Activated naive CD8-positive, alpha-beta T cell treated with anti-CD3 and anti-CD28 coated beads, Interleukin-2, amount 50 U/mL, for 24 hours (primary cell): ENCODE results near the gene ASF1B.
"Not testable (repeated sequence)": the region's sequence is repeated elsewhere in the genome, so short reads cannot be mapped to it uniquely, and the experiment has no call there.

Experiments used
- ATAC-seq: fragments of 150-1000 bp; cut with Tn5 transposase; one replicate; pipeline ENCODE4 v1.10.0; 2021
- DNase-seq: peaks from one replicate; pipeline ENCODE4 v3.0.0; 2021
- H3K27ac Mint-ChIP-seq: one replicate; pipeline ENCODE4 v1.8.0; 2021; ENCODE audit warnings: mild to moderate bottlenecking, mixed read lengths
- H3K27me3 Mint-ChIP-seq: one replicate; pipeline ENCODE4 v1.8.0; 2021; ENCODE audit warnings: mixed read lengths
- H3K36me3 Mint-ChIP-seq: one replicate; pipeline ENCODE4 v1.8.0; 2021; ENCODE audit warnings: low read depth, mixed read lengths
- H3K4me1 Mint-ChIP-seq: one replicate; pipeline ENCODE4 v1.8.0; 2021; ENCODE audit warnings: mixed read lengths
- H3K4me3 Mint-ChIP-seq: one replicate; pipeline ENCODE4 v1.8.0; 2021; ENCODE audit warnings: mild to moderate bottlenecking, moderate library complexity, mixed read lengths
- H3K9me3 Mint-ChIP-seq: one replicate; pipeline ENCODE4 v1.8.0; 2021; ENCODE audit warnings: mixed read lengths

Gene ASF1B

DNA sequence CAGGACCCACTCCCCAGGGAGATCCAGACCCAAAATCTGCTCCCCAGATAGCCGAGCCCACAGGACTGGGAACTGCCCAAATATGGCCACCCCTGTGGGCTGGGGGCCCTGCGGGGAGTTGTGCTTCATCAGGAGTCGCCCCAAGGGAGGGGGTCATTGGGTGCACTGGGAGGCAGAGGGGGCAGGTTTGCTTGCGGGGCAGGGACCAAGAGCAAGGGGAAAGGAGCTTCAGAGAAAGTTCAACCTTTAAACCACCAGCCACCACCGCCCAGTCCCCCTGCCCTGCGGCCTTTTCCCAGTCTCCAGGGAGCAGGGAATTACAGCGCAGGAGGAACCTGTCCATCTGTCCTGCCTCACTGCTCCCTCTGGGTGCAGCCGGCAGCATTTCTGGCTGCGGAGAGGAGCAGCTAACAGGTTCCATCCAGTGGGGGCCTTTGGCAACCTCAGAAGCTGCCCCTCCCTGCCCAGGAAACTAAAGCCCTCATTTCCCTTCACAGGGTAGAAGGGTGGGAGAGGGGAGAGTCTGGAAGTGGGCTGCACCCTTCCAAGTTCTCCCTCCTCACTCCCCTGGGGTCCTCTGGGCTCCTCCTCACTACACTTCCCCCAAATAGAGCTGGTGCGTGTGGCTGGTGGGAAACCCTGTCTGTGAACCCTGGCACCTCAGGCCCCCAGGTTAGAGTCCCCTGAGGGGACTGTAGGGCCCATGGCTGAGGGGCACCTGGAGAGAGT is 13.8 kb upstream of the ASF1B start:
- H3K27ac Mint-ChIP-seq, result peak overlapping the region; percentile 93
- no peak for ATAC-seq
- H3K4me1 Mint-ChIP-seq, result peaks cover 30% of the 10 kb centered on the region

DNA sequence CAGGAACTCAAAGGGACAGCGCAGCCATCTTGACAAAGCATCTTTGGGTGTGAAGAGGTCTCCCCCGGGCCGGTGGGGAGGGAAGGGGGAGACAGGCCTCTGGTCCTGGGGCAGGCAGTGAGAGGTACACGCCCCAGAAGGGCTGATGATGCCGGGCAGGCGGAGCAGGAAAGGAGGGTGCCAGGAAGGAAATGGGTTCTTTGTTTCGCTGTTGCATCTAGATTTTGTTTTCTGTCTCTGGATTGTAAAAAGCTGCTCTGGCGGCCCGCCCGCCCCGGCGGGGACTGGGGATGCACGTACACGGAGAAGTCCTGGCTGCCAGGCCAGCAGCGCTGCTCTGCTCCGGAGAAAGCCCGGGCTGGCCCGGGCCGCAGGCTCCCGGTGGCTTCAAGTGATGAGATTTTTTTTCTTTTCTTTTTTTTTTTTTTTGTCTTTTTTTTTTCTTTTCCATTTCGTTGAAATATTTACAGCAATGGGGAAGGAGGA is 13.2 kb upstream of the ASF1B start:
- peak overlapping the region; percentile 93 for H3K27ac Mint-ChIP-seq
- H3K9me3 Mint-ChIP-seq, result no peaks in the 10 kb centered on the region
- peaks cover 30% of the 10 kb centered on the region for H3K4me1 Mint-ChIP-seq
- no peaks in the 10 kb centered on the region for H3K27me3 Mint-ChIP-seq
- peak overlapping the region; percentile 66 for H3K4me3 Mint-ChIP-seq
- peaks cover 2% of the 10 kb centered on the region for H3K36me3 Mint-ChIP-seq
- DNase-seq (peak; percentile 38), ATAC-seq (peak; percentile 43)

More for the DNA sequence above, 13.8 kb upstream of the ASF1B start:
- H3K27me3 Mint-ChIP-seq, result no peaks in the 10 kb centered on the region
- DNase-seq, result no peak
- peak overlapping the region; percentile 66 for H3K4me3 Mint-ChIP-seq
- H3K36me3 Mint-ChIP-seq, result peaks cover 2% of the 10 kb centered on the region
- H3K9me3 Mint-ChIP-seq, result no peaks in the 10 kb centered on the region

GRCh38 chr19:14148751-14149410 is 12.5 kb upstream of the ASF1B start:
- Mint-ChIP-seq H3K4me3 (peak overlapping the region; percentile 66), H3K9me3 (no peaks in the 10 kb centered on the region), H3K27me3 (no peaks in the 10 kb centered on the region), H3K27ac (peak overlapping the region; percentile 93), H3K36me3 (peaks cover 2% of the 10 kb centered on the region), H3K4me1 (peaks cover 30% of the 10 kb centered on the region)
- no peak for ATAC-seq
- no peak for DNase-seq

DNA sequence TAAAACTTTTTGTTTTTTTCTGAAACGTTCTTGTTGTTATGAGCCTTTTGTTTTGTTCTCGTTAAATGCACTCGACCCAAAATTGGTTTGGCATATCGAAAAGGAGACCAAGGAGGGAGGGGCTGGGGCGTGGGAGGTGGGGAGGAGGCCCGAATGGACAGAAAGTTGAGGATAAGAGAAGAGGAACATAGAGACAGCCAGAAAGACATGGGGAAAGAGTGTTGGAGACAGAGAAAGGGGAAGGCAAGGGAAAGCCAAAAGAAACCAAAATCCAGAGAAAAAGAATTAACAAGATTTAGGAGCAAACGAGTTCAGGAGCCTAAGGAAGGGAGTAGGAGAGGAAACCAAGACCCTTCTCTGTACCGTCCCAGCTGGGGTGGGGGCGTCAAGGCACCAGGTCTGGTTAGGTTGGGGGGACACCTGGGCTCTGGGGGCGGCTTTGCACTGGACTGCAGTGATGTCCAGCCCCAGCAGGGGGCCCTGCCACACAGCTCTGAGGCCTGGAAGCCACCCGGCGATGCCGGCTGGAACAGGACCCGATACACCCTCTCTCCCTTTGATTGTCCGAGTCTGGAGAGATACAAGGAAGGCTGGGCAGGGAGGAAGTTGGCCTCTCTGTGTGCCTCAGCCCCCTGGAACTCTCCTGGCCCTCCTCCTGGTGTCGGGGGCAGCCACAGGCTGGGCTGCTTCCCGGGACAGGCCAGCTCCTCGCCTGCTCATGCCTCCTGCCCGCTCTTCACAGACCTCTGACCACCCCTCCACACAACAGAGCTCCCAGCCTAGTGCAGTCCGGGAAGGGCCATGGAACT is 11.6 kb upstream of the ASF1B start:
- DNase-seq (peak; percentile 66), ATAC-seq (peak; percentile 66)
- Mint-ChIP-seq H3K27ac (peak overlapping the region; percentile 65), H3K27me3 (no peaks in the 10 kb centered on the region), H3K36me3 (peaks cover under 1% of the 10 kb centered on the region), H3K9me3 (no peaks in the 10 kb centered on the region), H3K4me3 (peak overlapping the region; percentile 29), H3K4me1 (peaks cover 30% of the 10 kb centered on the region)

- ATAC-seq (no peak), DNase-seq (no peak)
- H3K4me1 Mint-ChIP-seq, result peaks cover 31% of the 10 kb centered on the region
- no peaks in the 10 kb centered on the region for H3K36me3 Mint-ChIP-seq
- no peaks in the 10 kb centered on the region for H3K9me3 Mint-ChIP-seq
- H3K27ac Mint-ChIP-seq, result no peak overlapping the region
- H3K4me3 Mint-ChIP-seq, result no peak overlapping the region
- no peaks in the 10 kb centered on the region for H3K27me3 Mint-ChIP-seq
Measured at GRCh38 chr19:14146789-14147216, 10.4 kb upstream of the ASF1B start.

DNA sequence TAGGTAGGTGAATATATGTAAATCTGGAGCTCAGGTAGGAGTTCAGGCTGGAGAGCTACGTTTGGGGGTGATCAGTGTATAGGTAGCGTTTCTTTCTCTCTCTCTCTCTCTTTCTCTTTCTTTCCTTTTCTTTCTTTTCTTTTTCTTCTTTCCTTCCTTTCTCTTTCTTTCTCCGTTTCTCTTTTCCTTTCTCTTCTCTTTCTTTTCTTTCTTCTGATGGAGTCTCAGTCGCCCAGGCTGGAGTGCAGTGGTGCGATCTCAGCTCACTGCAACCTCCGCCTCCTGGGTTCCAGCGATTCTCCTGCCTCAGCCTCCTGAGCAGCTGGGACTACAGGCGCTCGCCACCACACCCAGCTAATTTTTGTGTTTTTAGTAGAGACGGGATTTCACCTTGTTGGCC is 9.8 kb upstream of the ASF1B start:
- DNase-seq, ATAC-seq, H3K27me3 Mint-ChIP-seq, H3K27ac Mint-ChIP-seq, H3K9me3 Mint-ChIP-seq, H3K36me3 Mint-ChIP-seq, H3K4me3 Mint-ChIP-seq: not testable (repeated sequence)
- H3K4me1 Mint-ChIP-seq, result peaks cover 36% of the 10 kb centered on the region

GRCh38 chr19:14145381-14145780 is 9.0 kb upstream of the ASF1B start:
- peaks cover 39% of the 10 kb centered on the region for H3K4me1 Mint-ChIP-seq
- H3K36me3 Mint-ChIP-seq, result peaks cover 2% of the 10 kb centered on the region
- H3K27me3 Mint-ChIP-seq, result no peaks in the 10 kb centered on the region
- no peaks in the 10 kb centered on the region for H3K9me3 Mint-ChIP-seq
- ATAC-seq (no peak), DNase-seq (no peak)
- no peak overlapping the region for H3K27ac Mint-ChIP-seq
- H3K4me3 Mint-ChIP-seq, result no peak overlapping the region

- H3K36me3 Mint-ChIP-seq, result peaks cover 8% of the 10 kb centered on the region
- no peak for ATAC-seq
- H3K27ac Mint-ChIP-seq, result no peak overlapping the region
- H3K9me3 Mint-ChIP-seq, result no peaks in the 10 kb centered on the region
- no peaks in the 10 kb centered on the region for H3K27me3 Mint-ChIP-seq
- DNase-seq, result no peak
- peaks cover 33% of the 10 kb centered on the region for H3K4me1 Mint-ChIP-seq
- H3K4me3 Mint-ChIP-seq, result no peak overlapping the region
Measured at GRCh38 chr19:14142262-14143190, 6.1 kb upstream of the ASF1B start.

GRCh38 chr19:14141041-14141440 is 4.7 kb upstream of the ASF1B start:
- no peak for ATAC-seq
- no peaks in the 10 kb centered on the region for H3K27me3 Mint-ChIP-seq
- H3K4me3 Mint-ChIP-seq, result no peak overlapping the region
- peaks cover 8% of the 10 kb centered on the region for H3K36me3 Mint-ChIP-seq
- DNase-seq, result peak; percentile 29
- no peaks in the 10 kb centered on the region for H3K9me3 Mint-ChIP-seq
- H3K4me1 Mint-ChIP-seq, result peaks cover 32% of the 10 kb centered on the region
- no peak overlapping the region for H3K27ac Mint-ChIP-seq

DNA sequence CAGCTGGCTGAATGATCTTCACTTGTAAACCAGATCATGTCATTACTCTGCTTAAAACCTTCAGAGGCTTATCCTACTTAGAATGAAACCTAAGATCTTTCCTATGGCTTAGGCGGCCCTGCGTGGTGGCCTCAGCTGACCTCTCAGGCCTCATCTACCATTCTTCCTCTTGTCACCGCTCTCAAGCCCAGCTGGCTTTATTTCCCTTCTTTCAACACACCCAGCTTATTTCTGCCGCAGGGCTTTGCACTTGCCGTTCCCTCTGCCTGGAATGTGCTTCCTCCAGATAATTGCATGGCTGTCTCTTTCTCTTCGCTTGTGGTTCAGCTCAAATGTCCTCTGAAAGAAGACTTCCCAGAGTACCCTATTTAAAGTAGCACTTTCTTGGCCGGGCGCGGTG is 3.6 kb upstream of the ASF1B start:
- no peak for DNase-seq
- H3K9me3 Mint-ChIP-seq, result no peaks in the 10 kb centered on the region
- no peaks in the 10 kb centered on the region for H3K27me3 Mint-ChIP-seq
- no peak overlapping the region for H3K4me3 Mint-ChIP-seq
- H3K36me3 Mint-ChIP-seq, result peaks cover 8% of the 10 kb centered on the region
- no peak overlapping the region for H3K27ac Mint-ChIP-seq
- H3K4me1 Mint-ChIP-seq, result peaks cover 39% of the 10 kb centered on the region
- ATAC-seq, result no peak

DNA sequence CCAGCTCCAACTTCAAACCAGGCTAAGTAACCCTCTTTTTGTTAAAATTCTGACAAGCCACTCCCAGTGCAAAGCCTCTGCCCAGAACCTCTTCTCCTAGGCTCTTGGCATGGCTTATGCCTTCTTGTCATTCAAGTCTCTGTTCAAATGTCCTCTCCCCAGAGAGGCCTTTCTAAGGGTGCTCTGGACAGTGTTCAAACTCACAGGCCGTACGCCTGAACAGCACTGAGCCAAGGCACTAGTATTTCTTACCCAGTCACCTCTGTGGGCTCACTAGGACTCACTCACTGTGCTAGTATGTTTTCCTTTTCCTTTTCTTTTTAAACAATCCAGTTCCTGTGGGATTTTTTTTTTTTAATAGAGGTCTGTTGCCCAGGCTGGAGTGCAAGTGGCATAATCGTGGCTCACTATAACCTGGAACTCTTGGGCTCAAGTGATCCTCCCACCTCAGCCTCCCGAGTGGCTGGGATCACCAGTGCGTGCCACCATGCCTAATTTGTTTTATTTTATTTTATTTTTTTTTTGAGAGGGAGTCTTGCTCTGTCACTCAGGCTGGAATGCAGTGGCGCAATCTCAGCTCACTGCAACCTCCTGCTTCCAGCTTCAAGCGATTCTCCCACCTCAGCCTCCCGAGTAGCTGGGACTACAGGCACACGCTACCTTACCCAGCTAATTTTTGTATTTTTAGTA is 2.3 kb upstream of the ASF1B start:
- Mint-ChIP-seq H3K9me3 (no peaks in the 10 kb centered on the region), H3K27me3 (no peaks in the 10 kb centered on the region), H3K4me3 (peak overlapping the region; percentile 90), H3K36me3 (peaks cover 14% of the 10 kb centered on the region), H3K4me1 (peaks cover 44% of the 10 kb centered on the region), H3K27ac (peak overlapping the region; percentile 42)
- ATAC-seq (no peak), DNase-seq (no peak)

GRCh38 chr19:14135985-14136508 is 342 bp downstream of the ASF1B start:
- Mint-ChIP-seq H3K36me3 (peaks cover 22% of the 10 kb centered on the region), H3K9me3 (no peaks in the 10 kb centered on the region), H3K27me3 (no peaks in the 10 kb centered on the region), H3K4me1 (peaks cover 37% of the 10 kb centered on the region), H3K27ac (peak overlapping the region; percentile 98), H3K4me3 (peak overlapping the region; percentile 90)
- ATAC-seq, result peak; percentile 1
- no peak for DNase-seq

GRCh38 chr19:14135355-14135754 is 1.0 kb downstream of the ASF1B start:
- Mint-ChIP-seq H3K27me3 (no peaks in the 10 kb centered on the region), H3K4me3 (peak overlapping the region; percentile 90), H3K4me1 (peaks cover 34% of the 10 kb centered on the region), H3K36me3 (peaks cover 21% of the 10 kb centered on the region), H3K27ac (no peak overlapping the region), H3K9me3 (no peaks in the 10 kb centered on the region)
- no peak for DNase-seq
- ATAC-seq, result no peak
